Gastrocnemius medialis (tissue), 4 donors: ENCODE results near the gene MYOD1. TPM values are rescaled to one million over a fixed set of nuclear protein-coding genes. Genes with fewer than 3 reads are reported as not detected.

Experiments used
- ATAC-seq, 2 donors: fragments of 150-250 bp; one replicate each; pipeline ENCODE4 v1.9.1; 2016
- DNase-seq, 2 donors: peaks; one replicate each; pipeline ENCODE4 v3.0.0-alpha.2; 2019
- H3K27ac ChIP-seq, 4 donors: fragments of 200-600 bp; sonication (generic); 1 replicate in 1 of 4; 2 replicates in 3 of 4; pipeline ENCODE4 v1.5.1; 2016 to 2018; ENCODE audit warnings: mild to moderate bottlenecking in 2 of 4, moderate library complexity in 1 of 4
- H3K27me3 ChIP-seq, 3 donors: fragments of 200-600 bp; sonication (generic) in 2 of 3; 1 replicate in 1 of 3; 2 replicates in 2 of 3; pipeline versions ENCODE4 v1.5.1 to v1.6.0; 2016 to 2019; ENCODE audit warnings: mild to moderate bottlenecking in 1 of 3, moderate library complexity in 1 of 3
- H3K36me3 ChIP-seq, 2 donors: fragments of 200-600 bp; sonication (generic) in 1 of 2; one replicate each; pipeline ENCODE4 v1.5.1; 2017 to 2018
- H3K4me1 ChIP-seq, 2 donors: fragments of 200-600 bp; sonication (generic) in 1 of 2; one replicate each; pipeline ENCODE4 v1.5.1; 2016 to 2017; ENCODE audit warnings: mild to moderate bottlenecking in 2 of 2
- H3K4me3 ChIP-seq, 4 donors: fragments of 200-600 bp; sonication (generic) in 3 of 4; 1 replicate in 1 of 4; 2 replicates in 3 of 4; pipeline ENCODE4 v1.5.1; 2016 to 2019; ENCODE audit warnings: mild to moderate bottlenecking in 2 of 4
- H3K9me3 ChIP-seq, 3 donors: fragments of 200-600 bp; sonication (generic) in 2 of 3; 1 replicate in 1 of 3; 2 replicates in 2 of 3; pipeline ENCODE4 v1.5.1; 2016 to 2019
- POLR2A ChIP-seq, 2 donors: fragments of 450-650 bp; IDR thresholded peaks; one replicate each; pipeline ENCODE4 v1.6.1; 2017; ENCODE audit warnings: antibody characterized with exemption in 2 of 2, mild to moderate bottlenecking in 2 of 2, moderate library complexity in 2 of 2
- in situ Hi-C, 4 donors: fragments of 200-750 bp; cut with MboI; loops; one replicate each; pipeline versions ENCODE4 v1.15.0 to v1.8.0; 2017; ENCODE audit warnings: low sequenced_read_pairs in 4 of 4
- intact Hi-C: fragments of 100-400 bp; cut with DNase I; formaldehyde crosslinking; loops from one replicate; pipeline ENCODE4 v1.15.1; 2023; ENCODE audit warnings: low total_unique reads
- total RNA-seq, 4 donors: library from RNA; depleted of rRNA; stranded (reverse); fragments of >200 nt; gene quantifications; one replicate each; pipeline versions ENCODE4 v1.1.0 to v1.2.3, GENCODE V29; 2016
- TF ChIP-seq, protein P1 (sequence below), 5 experiments: fragments of 450-650 bp in 3 of 5; fragments of 200-600 bp in 2 of 5; sonication (generic) in 2 of 5; IDR thresholded peaks in 4 of 5; conservative IDR thresholded peaks in 1 of 5; 1 replicate in 4 of 5; 2 replicates in 1 of 5; pipeline ENCODE4 v1.5.1; 2016 to 2019; ENCODE audit warnings: antibody characterized with exemption in 5 of 5, mild to moderate bottlenecking in 3 of 5, moderate library complexity in 3 of 5

The MYOD1 gene
- total RNA-seq, 4 donors from 2014 or later: 3.5 to 20.6 (median 10.4) TPM

- H3K4me1 ChIP-seq: peaks cover 31 to 41% of the 10 kb centered on the region in 2 donors
- peak overlapping the region; percentile 93 to 99 (median 96) for H3K27ac ChIP-seq
- H3K36me3 ChIP-seq: no peaks in the 10 kb centered on the region
- no peak for ATAC-seq
- H3K9me3 ChIP-seq: no peaks in the 10 kb centered on the region
- TF ChIP-seq POLR2A (IDR thresholded peaks at IDR 0.05): no peak
- TF ChIP-seq, protein P1, sequence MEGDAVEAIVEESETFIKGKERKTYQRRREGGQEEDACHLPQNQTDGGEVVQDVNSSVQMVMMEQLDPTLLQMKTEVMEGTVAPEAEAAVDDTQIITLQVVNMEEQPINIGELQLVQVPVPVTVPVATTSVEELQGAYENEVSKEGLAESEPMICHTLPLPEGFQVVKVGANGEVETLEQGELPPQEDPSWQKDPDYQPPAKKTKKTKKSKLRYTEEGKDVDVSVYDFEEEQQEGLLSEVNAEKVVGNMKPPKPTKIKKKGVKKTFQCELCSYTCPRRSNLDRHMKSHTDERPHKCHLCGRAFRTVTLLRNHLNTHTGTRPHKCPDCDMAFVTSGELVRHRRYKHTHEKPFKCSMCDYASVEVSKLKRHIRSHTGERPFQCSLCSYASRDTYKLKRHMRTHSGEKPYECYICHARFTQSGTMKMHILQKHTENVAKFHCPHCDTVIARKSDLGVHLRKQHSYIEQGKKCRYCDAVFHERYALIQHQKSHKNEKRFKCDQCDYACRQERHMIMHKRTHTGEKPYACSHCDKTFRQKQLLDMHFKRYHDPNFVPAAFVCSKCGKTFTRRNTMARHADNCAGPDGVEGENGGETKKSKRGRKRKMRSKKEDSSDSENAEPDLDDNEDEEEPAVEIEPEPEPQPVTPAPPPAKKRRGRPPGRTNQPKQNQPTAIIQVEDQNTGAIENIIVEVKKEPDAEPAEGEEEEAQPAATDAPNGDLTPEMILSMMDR (IDR thresholded peaks at IDR 0.05 in 4 of 5, conservative IDR thresholded peaks at IDR 0.05 in 1 of 5): no peak
- in situ Hi-C loops: loop anchor here in 1 of 4 donors (25.0 kb wide), 1 partner anchor 331 kb away; the partner anchor contains the start of gene KCNJ11
- H3K27me3 ChIP-seq: no peaks in the 10 kb centered on the region
- no peak for DNase-seq
- H3K4me3 ChIP-seq: peak overlapping the region in 2 of 4 donors; percentile 61 to 69
- intact Hi-C loops: loop anchor here (2.0 to 10.0 kb wide), 4 partner anchors 79 to 1113 kb away; no protein-coding TSS in a partner anchor
Observed at GRCh38 chr11:17718015-17718414, 1.4 kb upstream of the MYOD1 start.

- TF ChIP-seq, protein P1 (IDR thresholded peaks at IDR 0.05 in 4 of 5, conservative IDR thresholded peaks at IDR 0.05 in 1 of 5): no peak
- no peak for TF ChIP-seq POLR2A (IDR thresholded peaks at IDR 0.05)
- in situ Hi-C loops (loop anchor here in 1 of 4 donors (25.0 kb wide), 1 partner anchor 331 kb away; the partner anchor contains the start of gene KCNJ11), intact Hi-C loops (loop anchor here (2.0 to 10.0 kb wide), 4 partner anchors 78 to 1114 kb away; no protein-coding TSS in a partner anchor)
- Histone ChIP-seq H3K4me3 (peak overlapping the region; percentile 61 to 69 (median 65)), H3K36me3 (no peaks in the 10 kb centered on the region), H3K9me3 (no peaks in the 10 kb centered on the region), H3K4me1 (peaks cover 28 to 38% of the 10 kb centered on the region in 2 donors), H3K27ac (peak overlapping the region; percentile 93 to 99 (median 96)), H3K27me3 (no peaks in the 10 kb centered on the region)
- peak in 1 of 2 donors; percentile 24 for ATAC-seq
- DNase-seq: peak; percentile 32 to 81
Observed at GRCh38 chr11:17718510-17718962, 835 bp upstream of the MYOD1 start.

DNA sequence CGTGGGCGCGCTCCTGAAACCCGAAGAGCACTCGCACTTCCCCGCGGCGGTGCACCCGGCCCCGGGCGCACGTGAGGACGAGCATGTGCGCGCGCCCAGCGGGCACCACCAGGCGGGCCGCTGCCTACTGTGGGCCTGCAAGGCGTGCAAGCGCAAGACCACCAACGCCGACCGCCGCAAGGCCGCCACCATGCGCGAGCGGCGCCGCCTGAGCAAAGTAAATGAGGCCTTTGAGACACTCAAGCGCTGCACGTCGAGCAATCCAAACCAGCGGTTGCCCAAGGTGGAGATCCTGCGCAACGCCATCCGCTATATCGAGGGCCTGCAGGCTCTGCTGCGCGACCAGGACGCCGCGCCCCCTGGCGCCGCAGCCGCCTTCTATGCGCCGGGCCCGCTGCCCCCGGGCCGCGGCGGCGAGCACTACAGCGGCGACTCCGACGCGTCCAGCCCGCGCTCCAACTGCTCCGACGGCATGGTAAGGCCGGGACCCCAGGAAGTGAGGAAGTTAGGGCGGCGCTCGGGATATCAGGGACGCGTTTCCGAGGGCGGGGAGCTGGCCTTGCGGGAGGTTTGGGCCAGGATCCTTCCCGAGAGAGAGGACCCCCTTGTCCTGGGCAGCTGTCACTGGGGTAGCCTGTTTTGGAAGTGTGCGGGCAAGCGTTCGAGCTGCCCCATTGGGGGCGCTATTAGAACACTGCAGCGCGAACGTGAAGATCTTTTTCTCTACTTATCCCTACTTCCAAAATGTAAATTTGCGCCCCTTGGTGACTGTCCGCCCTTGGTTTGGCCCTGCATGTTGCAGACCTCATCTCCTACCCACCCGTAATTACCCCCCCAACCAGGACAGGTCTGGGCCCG lies 796 bp downstream of the MYOD1 start:
- peak overlapping the region; percentile 61 to 69 (median 65) for H3K4me3 ChIP-seq
- H3K27me3 ChIP-seq: no peaks in the 10 kb centered on the region
- no peaks in the 10 kb centered on the region for H3K36me3 ChIP-seq
- TF ChIP-seq, protein P1 (IDR thresholded peaks at IDR 0.05 in 4 of 5, conservative IDR thresholded peaks at IDR 0.05 in 1 of 5): peak; percentile 40 to 66 (median 58)
- no peak for TF ChIP-seq POLR2A (IDR thresholded peaks at IDR 0.05)
- no peaks in the 10 kb centered on the region for H3K9me3 ChIP-seq
- peak overlapping the region; percentile 93 to 99 (median 96) for H3K27ac ChIP-seq
- ATAC-seq (peak; percentile 41 to 53), DNase-seq (peak; percentile 21 to 77)
- peaks cover 13 to 23% of the 10 kb centered on the region in 2 donors for H3K4me1 ChIP-seq
- intact Hi-C loops: loop anchor here (1.0 to 10.0 kb wide), 5 partner anchors 37 to 1115 kb away; no protein-coding TSS in a partner anchor
- in situ Hi-C loops: loop anchor here (5.0 to 25.0 kb wide), 4 partner anchors 85 to 333 kb away; partner anchors contain the start of gene KCNJ11 (in 1 of the 4)

DNA sequence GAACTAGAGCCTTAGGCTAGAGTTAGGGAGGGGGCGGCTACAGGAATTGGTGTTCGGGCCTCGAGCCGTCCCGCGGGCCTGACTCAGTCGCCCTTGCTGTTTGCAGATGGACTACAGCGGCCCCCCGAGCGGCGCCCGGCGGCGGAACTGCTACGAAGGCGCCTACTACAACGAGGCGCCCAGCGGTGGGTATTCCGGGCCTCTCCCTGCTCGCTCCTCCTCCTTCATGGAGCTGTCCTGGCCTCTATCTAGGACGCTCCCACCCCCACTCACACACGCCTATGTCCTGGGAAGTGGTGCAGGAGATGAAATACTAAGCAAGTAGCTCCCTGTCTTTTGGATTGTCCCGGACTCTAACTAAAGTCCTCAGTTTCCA lies 1.4 kb downstream of the MYOD1 start:
- H3K9me3 ChIP-seq: no peaks in the 10 kb centered on the region
- DNase-seq (peak; percentile 45 to 63), ATAC-seq (peak; percentile 13 to 42)
- in situ Hi-C loops: loop anchor here (5.0 to 25.0 kb wide), 4 partner anchors 86 to 333 kb away; partner anchors contain the start of gene KCNJ11 (in 1 of the 4)
- H3K27ac ChIP-seq: peak overlapping the region; percentile 93 to 99 (median 96)
- no peak for TF ChIP-seq POLR2A (IDR thresholded peaks at IDR 0.05)
- TF ChIP-seq, protein P1 (IDR thresholded peaks at IDR 0.05 in 4 of 5, conservative IDR thresholded peaks at IDR 0.05 in 1 of 5): peak in 2 of 5 experiments; percentile 35 to 42
- no peaks in the 10 kb centered on the region for H3K27me3 ChIP-seq
- peaks cover 8 to 21% of the 10 kb centered on the region in 2 donors for H3K4me1 ChIP-seq
- no peaks in the 10 kb centered on the region for H3K36me3 ChIP-seq
- peak overlapping the region; percentile 61 to 69 (median 65) for H3K4me3 ChIP-seq
- intact Hi-C loops: loop anchor here (1.0 kb wide), 2 partner anchors 37 to 89 kb away; no protein-coding TSS in a partner anchor
